HG03354 (cell line): ENCODE measurements around the gene ANKFY1.
"Not testable (repeated sequence)": the region's sequence is repeated elsewhere in the genome, so short reads cannot be mapped to it uniquely, and the experiment has no call there.

Experiments used
- ATAC-seq: cut with Tn5 transposase; IDR thresholded peaks from one replicate; pipeline ENCODE4 v1.9.1; 2021; ENCODE audit warnings: mild to moderate bottlenecking; ENCODE audit not compliant: unreplicated experiment, poor library complexity, severe bottlenecking

Gene ANKFY1

GRCh38 chr17:4266550-4266949 lies 2.8 kb upstream of the ANKFY1 start:
- ATAC-seq: no peak

- ATAC-seq: no peak
Measured at GRCh38 chr17:4262703-4263102, 1.1 kb downstream of the ANKFY1 start.

GRCh38 chr17:4261452-4261851 lies 2.3 kb downstream of the ANKFY1 start:
- ATAC-seq: no peak

GRCh38 chr17:4258867-4259266 lies 4.9 kb downstream of the ANKFY1 start:
- no peak for ATAC-seq

- no peak for ATAC-seq
Measured at GRCh38 chr17:4256952-4257351, 6.8 kb downstream of the ANKFY1 start.

GRCh38 chr17:4255271-4255670 lies 8.5 kb downstream of the ANKFY1 start:
- ATAC-seq: not testable (repeated sequence)

- ATAC-seq: no peak
Measured at GRCh38 chr17:4250887-4251286, 12.9 kb downstream of the ANKFY1 start.

- no peak for ATAC-seq
Measured at GRCh38 chr17:4249452-4250029, 14.2 kb downstream of the ANKFY1 start.

- no peak for ATAC-seq
Measured at GRCh38 chr17:4248504-4249277, 15.1 kb downstream of the ANKFY1 start.

- ATAC-seq: no peak
Measured at GRCh38 chr17:4247971-4248388, 15.8 kb downstream of the ANKFY1 start.

GRCh38 chr17:4247361-4247970 lies 16.3 kb downstream of the ANKFY1 start:
- ATAC-seq: no peak

- no peak for ATAC-seq
Measured at GRCh38 chr17:4246674-4247073, 17.1 kb downstream of the ANKFY1 start.

GRCh38 chr17:4241535-4241934 lies 22.2 kb downstream of the ANKFY1 start:
- ATAC-seq: no peak

- ATAC-seq: no peak
Measured at GRCh38 chr17:4236456-4236855, 27.3 kb downstream of the ANKFY1 start.

GRCh38 chr17:4235372-4236279 lies 28.2 kb downstream of the ANKFY1 start:
- ATAC-seq: no peak

- ATAC-seq: no peak
Measured at GRCh38 chr17:4234401-4234800, 29.4 kb downstream of the ANKFY1 start.

- no peak for ATAC-seq
Measured at GRCh38 chr17:4233668-4234258, 30.0 kb downstream of the ANKFY1 start.

GRCh38 chr17:4232168-4232813 lies 31.5 kb downstream of the ANKFY1 start:
- no peak for ATAC-seq
